ENCODE results near the gene SLC5A1. TPM values are rescaled to one million over a fixed set of nuclear protein-coding genes. Genes with fewer than 3 reads are reported as not detected.

The SLC5A1 gene
- 10 to 100 TPM in 2 of 4 donors, 1 to 10 TPM in 1, under 1 TPM in 1; 0.38 to 20.6 (median 11.3) TPM for total RNA-seq

DNA sequence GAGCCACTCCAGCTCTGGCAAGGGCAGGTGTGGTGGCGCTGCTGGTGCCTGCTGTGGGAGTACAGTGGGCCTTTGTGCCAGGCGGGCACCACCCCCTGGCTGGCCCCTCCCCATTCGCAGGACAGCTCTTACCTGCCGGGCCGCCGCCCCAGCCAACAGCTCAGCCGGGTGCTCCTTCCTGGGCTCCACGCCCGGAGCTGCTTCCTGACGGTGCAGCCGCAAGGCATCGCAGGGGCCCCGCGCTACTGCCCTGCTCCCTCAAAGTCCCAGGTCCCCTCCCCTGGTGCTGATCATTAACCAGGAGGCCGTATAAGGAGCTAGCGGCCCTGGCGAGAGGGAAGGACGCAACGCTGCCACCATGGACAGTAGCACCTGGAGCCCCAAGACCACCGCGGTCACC lies at the start of gene SLC5A1:
SLC5A1 (plus strand) TSS at position 338 of the 400 bp plus-strand sequence; CDS start at position 359, 21 bp downstream.
- peaks cover 0 to 52% (median 0%) of the 10 kb centered on the region in 4 donors for H3K27me3 ChIP-seq
- H3K4me3 ChIP-seq: peak within 1 kb of the TSS in 2 of 4 donors; percentile 10 to 43
- intact Hi-C loops (cut with DNase I): no loop called here
- no peaks in the 10 kb centered on the region for H3K9me3 ChIP-seq
- 55% methylated on average over 4 of the region's 21 CpGs; no CpG with 5 or more reads in 1 of the 2 donors for WGBS, 2 donors
- peaks cover 0 to 35% (median 3%) of the 10 kb centered on the region in 3 donors for H3K4me1 ChIP-seq
- peak within 1 kb of the TSS in 3 of 4 donors; percentile 9 to 25 (median 16) for H3K27ac ChIP-seq
- TF ChIP-seq, protein P1, sequence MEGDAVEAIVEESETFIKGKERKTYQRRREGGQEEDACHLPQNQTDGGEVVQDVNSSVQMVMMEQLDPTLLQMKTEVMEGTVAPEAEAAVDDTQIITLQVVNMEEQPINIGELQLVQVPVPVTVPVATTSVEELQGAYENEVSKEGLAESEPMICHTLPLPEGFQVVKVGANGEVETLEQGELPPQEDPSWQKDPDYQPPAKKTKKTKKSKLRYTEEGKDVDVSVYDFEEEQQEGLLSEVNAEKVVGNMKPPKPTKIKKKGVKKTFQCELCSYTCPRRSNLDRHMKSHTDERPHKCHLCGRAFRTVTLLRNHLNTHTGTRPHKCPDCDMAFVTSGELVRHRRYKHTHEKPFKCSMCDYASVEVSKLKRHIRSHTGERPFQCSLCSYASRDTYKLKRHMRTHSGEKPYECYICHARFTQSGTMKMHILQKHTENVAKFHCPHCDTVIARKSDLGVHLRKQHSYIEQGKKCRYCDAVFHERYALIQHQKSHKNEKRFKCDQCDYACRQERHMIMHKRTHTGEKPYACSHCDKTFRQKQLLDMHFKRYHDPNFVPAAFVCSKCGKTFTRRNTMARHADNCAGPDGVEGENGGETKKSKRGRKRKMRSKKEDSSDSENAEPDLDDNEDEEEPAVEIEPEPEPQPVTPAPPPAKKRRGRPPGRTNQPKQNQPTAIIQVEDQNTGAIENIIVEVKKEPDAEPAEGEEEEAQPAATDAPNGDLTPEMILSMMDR (IDR thresholded peaks at IDR 0.05): no peak
- no peak for TF ChIP-seq POLR2A (IDR thresholded peaks at IDR 0.05)
- no peak for DNase-seq
- H3K36me3 ChIP-seq: no peaks in the 10 kb centered on the region

- intact Hi-C loops (cut with DNase I): no loop called here
- WGBS, 2 donors: 74 to 85% methylated on average over 3 of the region's 3 CpGs
Observed at GRCh38 chr22:31995046-31995445, 48.0 kb upstream of the SLC5A1 start.

GRCh38 chr22:31995807-31996206 lies 47.3 kb upstream of the SLC5A1 start:
- Histone ChIP-seq H3K4me1 (no peaks in the 10 kb centered on the region), H3K27me3 (peaks cover 0 to 16% (median 0%) of the 10 kb centered on the region in 4 donors), H3K36me3 (no peaks in the 10 kb centered on the region), H3K27ac (no peak overlapping the region), H3K9me3 (no peaks in the 10 kb centered on the region), H3K4me3 (no peak overlapping the region)
- whole genome bisulfite sequencing, 2 donors: 23 to 41% methylated on average over 3 of the region's 3 CpGs
- TF ChIP-seq, protein P1 (IDR thresholded peaks at IDR 0.05): no peak
- intact Hi-C loops (cut with DNase I): no loop called here
- DNase-seq: no peak

More at GRCh38 chr22:31995046-31995445, 48.0 kb upstream of the SLC5A1 start:
- Histone ChIP-seq H3K9me3 (no peaks in the 10 kb centered on the region), H3K4me3 (no peak overlapping the region), H3K36me3 (no peaks in the 10 kb centered on the region), H3K27ac (no peak overlapping the region), H3K27me3 (peaks cover 0 to 22% (median 0%) of the 10 kb centered on the region in 4 donors), H3K4me1 (no peaks in the 10 kb centered on the region)
- DNase-seq: no peak
- TF ChIP-seq, protein P1 (IDR thresholded peaks at IDR 0.05): no peak
- TF ChIP-seq POLR2A (IDR thresholded peaks at IDR 0.05): no peak

- H3K9me3 ChIP-seq: no peaks in the 10 kb centered on the region
- no peaks in the 10 kb centered on the region for H3K36me3 ChIP-seq
- no peaks in the 10 kb centered on the region for H3K4me1 ChIP-seq
- H3K27ac ChIP-seq: no peak overlapping the region
- no peak overlapping the region for H3K4me3 ChIP-seq
- DNase-seq: no peak
- TF ChIP-seq, protein P1 (IDR thresholded peaks at IDR 0.05): no peak
- no peak for TF ChIP-seq POLR2A (IDR thresholded peaks at IDR 0.05)
- WGBS, 2 donors: 81 to 85% methylated on average over 3 of the region's 3 CpGs
- H3K27me3 ChIP-seq: peaks cover 0 to 16% (median 0%) of the 10 kb centered on the region in 4 donors
- intact Hi-C loops (cut with DNase I): no loop called here
Observed at GRCh38 chr22:31998784-31999385, 44.2 kb upstream of the SLC5A1 start.

DNA sequence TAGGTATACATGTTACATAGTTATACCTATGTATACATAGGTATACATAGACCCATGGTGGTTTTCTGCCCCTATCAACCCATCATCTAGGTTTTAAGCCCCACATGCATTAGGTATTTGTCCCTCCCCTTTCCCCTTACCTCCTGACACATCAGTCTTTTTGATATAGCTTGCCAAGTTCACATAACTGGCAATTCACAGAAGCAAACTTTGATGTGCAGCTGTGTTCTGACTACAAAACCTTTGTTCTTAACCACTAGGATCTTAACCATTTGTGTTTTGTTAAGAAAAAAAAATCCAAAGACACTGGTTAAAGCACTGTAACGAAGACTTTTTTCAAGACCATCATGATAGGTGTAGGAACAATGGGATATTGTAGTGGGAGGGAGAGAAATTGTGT lies 42.9 kb upstream of the SLC5A1 start:
- TF ChIP-seq POLR2A (IDR thresholded peaks at IDR 0.05): no peak
- TF ChIP-seq, protein P1 (IDR thresholded peaks at IDR 0.05): no peak
- Histone ChIP-seq H3K27me3 (peaks cover 0 to 22% (median 0%) of the 10 kb centered on the region in 4 donors), H3K9me3 (no peaks in the 10 kb centered on the region), H3K4me3 (no peak overlapping the region), H3K36me3 (no peaks in the 10 kb centered on the region), H3K27ac (no peak overlapping the region), H3K4me1 (no peaks in the 10 kb centered on the region)
- intact Hi-C loops (cut with DNase I): no loop called here
- no peak for DNase-seq
- WGBS, 2 donors: 38 to 59% methylated on average over 1 of the region's 1 CpG
